K562 (cell line): ENCODE results near the gene SOHLH1. TPM values are rescaled to one million over a fixed set of nuclear protein-coding genes. Genes with fewer than 3 reads are reported as not detected.

Source experiments
- ATAC-seq: fragments of 200-7000 bp; cut with Tn5 transposase; 3 replicates; pipeline ENCODE4 v1.9.1; 2020; ENCODE audit warnings: moderate library complexity
- BruUV-seq: library from RNA; stranded (reverse); fragments of 400-500 nt; replicated peaks from 2 replicates; lab custom pipeline; 2021; lab: Mats Ljungman, UMichigan
- CTCF ChIA-PET: fragments of 300-600 bp; formaldehyde crosslinking; extraction: SDS; loops from one replicate; lab custom pipeline; 2021; ENCODE audit warnings: low intra/inter-chr PET ratio; lab: Yijun Ruan, JAX
- POLR2A ChIA-PET: fragments of 300-600, 350-650 bp; sonication (Branson Sonifier 250); formaldehyde crosslinking; extraction: SDS; loops from one replicate; lab custom pipeline; 2021; ENCODE audit warnings: antibody characterized with exemption, inconsistent platforms; lab: Yijun Ruan, JAX
- DNase-seq, 4 experiments: peaks; one replicate each; pipeline versions ENCODE4 v3.0.0 to v3.0.0-alpha.2; 2011 to 2018; ENCODE audit warnings: low spot score in 3 of 4, mixed read lengths in 3 of 4; ENCODE audit errors: extremely low read depth in 1 of 4
- FAIRE-seq: peaks from 2 replicates; lab custom pipeline; 2011; peaks lifted over from hg19 to GRCh38; lab: Jason Lieb, UNC
- H2AFZ ChIP-seq: 2 replicates; pipeline ENCODE4 v1.6.0; 2011; ENCODE audit warnings: low read depth, low read length, control low read depth, inconsistent platforms
- H3K27ac ChIP-seq: fragments of 200-600 bp; 3 replicates; pipeline ENCODE4 v1.8.0; 2011; ENCODE audit warnings: low read depth, mild to moderate bottlenecking, control low read depth, inconsistent platforms, low read length, moderate library complexity, mixed read lengths; ENCODE audit errors: extremely low read depth
- H3K27me3 ChIP-seq, 2 experiments: fragments of 300-600 bp in 1 of 2; 2 replicates in 1 of 2; 3 replicates in 1 of 2; pipeline versions ENCODE4 v1.6.0 to v1.8.0; 2011; ENCODE audit warnings: inconsistent platforms in 2 of 2, low read length in 2 of 2, mild to moderate bottlenecking in 1 of 2, mixed read lengths in 1 of 2, moderate library complexity in 1 of 2; ENCODE audit not compliant: control insufficient read depth in 2 of 2, insufficient read depth in 2 of 2
- H3K36me3 ChIP-seq: fragments of 300-600 bp; 3 replicates; pipeline ENCODE4 v1.8.0; 2011; ENCODE audit warnings: mild to moderate bottlenecking, low read length, inconsistent platforms; ENCODE audit not compliant: control insufficient read depth, insufficient read depth
- H3K4me1 ChIP-seq, 2 experiments: fragments of 200-600 bp in 1 of 2; replicated peaks in 1 of 2; 2 replicates in 1 of 2; 3 replicates in 1 of 2; pipeline versions ENCODE4 v1.5.1 to v1.8.0; 2011; ENCODE audit warnings: inconsistent platforms in 2 of 2, low read length in 2 of 2, mild to moderate bottlenecking in 1 of 2, mixed read lengths in 1 of 2, moderate library complexity in 1 of 2; ENCODE audit not compliant: control insufficient read depth in 2 of 2, insufficient read depth in 2 of 2
- H3K4me2 ChIP-seq: 2 replicates; pipeline ENCODE4 v1.6.1; 2011; ENCODE audit warnings: low read length, control low read depth, inconsistent platforms, mixed read lengths; ENCODE audit not compliant: insufficient read depth
- H3K4me3 ChIP-seq: fragments of 200-600 bp; sonication (generic), shearing (Covaris generic); 2 replicates; pipeline ENCODE4 v1.5.1; 2016; ENCODE audit warnings: control low read depth, inconsistent platforms
- H3K79me2 ChIP-seq: fragments of 200-600 bp; 3 replicates; pipeline ENCODE4 v1.8.0; 2011; ENCODE audit warnings: low read length, inconsistent platforms; ENCODE audit not compliant: control insufficient read depth, insufficient read depth
- H3K9ac ChIP-seq, 2 experiments: 2 replicates each; pipeline versions ENCODE4 v1.6.0 to v1.6.1; 2011; ENCODE audit warnings: low read depth in 2 of 2, low read length in 2 of 2, control low read depth in 1 of 2, inconsistent platforms in 1 of 2, mild to moderate bottlenecking in 1 of 2, mixed read lengths in 1 of 2; ENCODE audit not compliant: insufficient read depth in 1 of 2
- H3K9me1 ChIP-seq: one replicate; pipeline ENCODE4 v1.6.0; 2011; ENCODE audit warnings: inconsistent platforms, mild to moderate bottlenecking, low read length, moderate library complexity; ENCODE audit not compliant: control insufficient read depth, insufficient read depth
- H3K9me3 ChIP-seq: replicated peaks from 2 replicates; pipeline ENCODE4 v1.5.1; 2011; ENCODE audit warnings: low read depth, low read length, inconsistent platforms; ENCODE audit not compliant: control insufficient read depth, insufficient read depth
- H4K20me1 ChIP-seq: replicated peaks from 2 replicates; pipeline ENCODE4 v1.6.1; 2011; ENCODE audit warnings: low read length, inconsistent platforms, mixed read lengths; ENCODE audit not compliant: control insufficient read depth, insufficient read depth
- NRF1 ChIP-seq, 2 experiments: fragments of 450-650 bp; IDR thresholded peaks in 1 of 2; conservative IDR thresholded peaks in 1 of 2; 2 replicates each; pipeline ENCODE4 v1.6.1; 2014; ENCODE audit warnings: mild to moderate bottlenecking in 2 of 2
- NUFIP1 ChIP-seq: fragments of 450-650 bp; IDR thresholded peaks from 2 replicates; pipeline ENCODE4 v1.6.1; 2018; ENCODE audit not compliant: partially characterized antibody
- SMAD2 ChIP-seq: fragments of 150-350 bp; IDR thresholded peaks from 2 replicates; pipeline ENCODE4 v1.6.1; 2014; ENCODE audit warnings: low read depth, mild to moderate bottlenecking, low read length
- THRB ChIP-seq: fragments of 450-650 bp; formaldehyde crosslinking; conservative IDR thresholded peaks from 2 replicates; pipeline ENCODE4 v1.4.0; 2022; ENCODE audit warnings: mild to moderate bottlenecking, missing genetic modification characterization
- WGBS: fragments of 100-300 bp; shearing (Covaris generic); methylation state at CpG from one replicate; pipeline ENCODE4 v1.1.6; 2016; ENCODE audit warnings: low coverage, mixed read lengths; ENCODE audit not compliant: insufficient coverage; ENCODE audit errors: missing lambda C conversion rate; 5-methylcytosine and 5-hydroxymethylcytosine counted together
- in situ Hi-C: fragments of 300-500 bp; cut with MboI; formaldehyde crosslinking; loops from 4 replicates; pipeline ENCODE4 v1.15.0; 2018; ENCODE audit warnings: inconsistent platforms, mixed read lengths
- intact Hi-C: fragments of 100-400 bp; cut with micrococcal nuclease; formaldehyde crosslinking; loops from 2 replicates; pipeline ENCODE4 v1.14.2; 2022
- polyA plus RNA-seq, 8 experiments: library from polyadenylated mRNA; depleted of rRNA in 4 of 8; stranded (reverse) in 5 of 8; unstranded in 3 of 8; fragments of >200 nt; fragmentation: Nextera tagmentation in 2 of 8; fragmentation: Illumina TruSeq in 1 of 8; extraction: Ambion mirVana in 2 of 8; extraction: Trizol in 1 of 8; gene quantifications; 2 replicates each; pipeline versions ENCODE4 v1.2.1 to v1.2.3, GENCODE V29; 2011 to 2014; ENCODE audit warnings: inconsistent platforms in 1 of 8, missing spikeins in 1 of 8
- total RNA-seq, 7 experiments: library from RNA; depleted of rRNA in 6 of 7; stranded (reverse); fragments of >200 nt in 6 of 7; fragmentation: Illumina TruSeq in 2 of 7; extraction: Trizol in 2 of 7; gene quantifications; 2 replicates each; pipeline versions ENCODE4 v1.2.1 to v1.2.3, GENCODE V29; 2011 to 2021; ENCODE audit warnings: low replicate concordance in 1 of 7

Gene SOHLH1
- total and polyA plus RNA-seq, 9 of the 15 experiments (the other 6 are each of a cell fraction or from before 2014, with no cell fraction given), result 0.17 to 0.41 (median 0.29) TPM; not detected in 6

GRCh38 chr9:135724186-135724787 is 25.0 kb upstream of the SOHLH1 start:
- Histone ChIP-seq H3K79me2 (no peaks in the 10 kb centered on the region), H4K20me1 (0 out of 2 replicates have a peak, but pooled peaks cover 8% of the 10 kb centered on the region), H3K9ac (no peak overlapping the region), H3K27ac (no peak overlapping the region), H3K4me3 (no peak overlapping the region), H2AFZ (no peak overlapping the region), H3K4me1 (peaks cover 0 to 19% of the 10 kb centered on the region in 2 experiments; a peak in 2 of 5 replicates), H3K4me2 (no peak overlapping the region), H3K27me3 (peaks cover 17 to 69% of the 10 kb centered on the region in 2 experiments; a peak in 4 of 5 replicates), H3K36me3 (no peaks in the 10 kb centered on the region), H3K9me3 (no peaks in the 10 kb centered on the region), H3K9me1 (no peaks in the 10 kb centered on the region)
- no TSS peak for BruUV-seq
- ChIA-PET CTCF (no interaction called here), POLR2A (no interaction called here)
- in situ Hi-C loops (no loop called here), intact Hi-C loops (no loop called here)
- no peak for DNase-seq
- no peak for ATAC-seq
- no peak for TF ChIP-seq NRF1 (conservative IDR thresholded peaks at IDR 0.05 in 1 of 2, IDR thresholded peaks at IDR 0.05 in 1 of 2)
- FAIRE-seq, result no peak
- under 1% methylated on average over 13 of the region's 16 CpGs for WGBS

GRCh38 chr9:135722365-135722764 is 23.1 kb upstream of the SOHLH1 start:
- Histone ChIP-seq H3K9me1 (no peaks in the 10 kb centered on the region), H3K4me3 (no peak overlapping the region), H3K27me3 (peaks cover 13 to 71% of the 10 kb centered on the region in 2 experiments; a peak in 4 of 5 replicates), H3K36me3 (no peaks in the 10 kb centered on the region), H3K4me2 (no peak overlapping the region), H4K20me1 (peaks cover 8% of the 10 kb centered on the region; the same call in 1 of the 2 replicates), H3K4me1 (peaks cover 0 to 22% of the 10 kb centered on the region in 2 experiments; a peak in 2 of 5 replicates), H3K79me2 (no peaks in the 10 kb centered on the region), H3K9me3 (no peaks in the 10 kb centered on the region), H2AFZ (no peak overlapping the region), H3K9ac (no peak overlapping the region; a peak in 1 of 4 replicates), H3K27ac (no peak overlapping the region)
- FAIRE-seq (no peak), ATAC-seq (no peak), DNase-seq (no peak)
- TF ChIP-seq NUFIP1 (no peak), THRB (CRISPR knock-in tag) (no peak), SMAD2 (no peak)
- intact Hi-C loops (no loop called here), in situ Hi-C loops (no loop called here)
- CTCF ChIA-PET, result no interaction called here
- POLR2A ChIA-PET, result no interaction called here
- WGBS, result under 1% methylated on average over 15 of the region's 18 CpGs
- BruUV-seq, result no TSS peak
